ENCODE data around the gene MATCAP1. TPM values are rescaled to one million over a fixed set of nuclear protein-coding genes. Genes with fewer than 3 reads are reported as not detected.

Gene MATCAP1
- total RNA-seq, 1 experiment from 2014 or later = 51.2 TPM

DNA sequence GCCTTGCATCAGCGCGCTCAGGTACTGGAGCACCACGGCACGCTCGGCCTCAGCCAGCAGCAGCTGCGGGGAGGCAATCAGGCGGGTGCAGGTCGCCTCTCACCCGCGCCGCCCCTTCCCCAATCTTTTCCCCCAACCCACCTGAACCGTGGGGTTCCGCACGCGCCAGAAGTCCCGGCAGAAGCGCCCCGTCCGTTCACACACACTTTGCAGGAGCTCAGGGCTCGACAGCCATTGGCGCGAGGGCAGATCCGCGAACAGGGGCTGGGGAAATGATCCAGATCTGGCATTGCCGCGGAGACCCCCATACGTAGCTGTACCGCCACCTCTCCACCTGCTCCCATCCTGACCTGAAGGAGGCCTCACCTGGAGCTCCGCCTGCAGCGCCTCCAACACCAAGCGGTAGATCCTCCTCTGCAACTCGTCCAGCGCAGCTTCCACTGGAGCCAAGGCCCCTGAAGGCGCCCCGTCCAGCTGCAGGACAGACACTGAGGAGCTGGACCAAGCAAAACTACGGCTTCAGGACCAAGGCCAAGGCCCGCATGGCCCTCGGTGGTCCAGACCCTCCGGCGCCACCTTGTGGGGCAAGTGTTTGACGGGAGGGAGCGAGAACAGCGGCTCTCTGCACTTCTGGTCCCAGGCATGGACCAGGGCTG lies 1.4 kb upstream of the MATCAP1 start:
- TF ChIP-seq, protein P1, sequence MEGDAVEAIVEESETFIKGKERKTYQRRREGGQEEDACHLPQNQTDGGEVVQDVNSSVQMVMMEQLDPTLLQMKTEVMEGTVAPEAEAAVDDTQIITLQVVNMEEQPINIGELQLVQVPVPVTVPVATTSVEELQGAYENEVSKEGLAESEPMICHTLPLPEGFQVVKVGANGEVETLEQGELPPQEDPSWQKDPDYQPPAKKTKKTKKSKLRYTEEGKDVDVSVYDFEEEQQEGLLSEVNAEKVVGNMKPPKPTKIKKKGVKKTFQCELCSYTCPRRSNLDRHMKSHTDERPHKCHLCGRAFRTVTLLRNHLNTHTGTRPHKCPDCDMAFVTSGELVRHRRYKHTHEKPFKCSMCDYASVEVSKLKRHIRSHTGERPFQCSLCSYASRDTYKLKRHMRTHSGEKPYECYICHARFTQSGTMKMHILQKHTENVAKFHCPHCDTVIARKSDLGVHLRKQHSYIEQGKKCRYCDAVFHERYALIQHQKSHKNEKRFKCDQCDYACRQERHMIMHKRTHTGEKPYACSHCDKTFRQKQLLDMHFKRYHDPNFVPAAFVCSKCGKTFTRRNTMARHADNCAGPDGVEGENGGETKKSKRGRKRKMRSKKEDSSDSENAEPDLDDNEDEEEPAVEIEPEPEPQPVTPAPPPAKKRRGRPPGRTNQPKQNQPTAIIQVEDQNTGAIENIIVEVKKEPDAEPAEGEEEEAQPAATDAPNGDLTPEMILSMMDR (conservative IDR thresholded peaks at IDR 0.05) = peak; percentile 87
- Histone ChIP-seq H2AFZ (ENCODE audit: low read length) (no peak overlapping the region), H2BK120ac (ENCODE audit: low read depth, low read length, poor library complexity, severe bottlenecking) (no peak overlapping the region), H3K4me2 (ENCODE audit: insufficient read depth, insufficient read length, low read length) (peak overlapping the region; percentile 72), H3K23me2 (ENCODE audit: insufficient read length, low read depth, low read length, poor library complexity, severe bottlenecking) (peaks cover 12% of the 10 kb centered on the region), H3K27me3 (ENCODE audit: insufficient read depth, low read length) (peaks cover 4% of the 10 kb centered on the region; the same call in 1 of the 2 replicates), H3T11ph (ENCODE audit: low read length) (no peak overlapping the region), H3K14ac (ENCODE audit: insufficient read depth, low read length) (no peak overlapping the region), H3K4me1 (ENCODE audit: insufficient read depth, low read length) (peaks cover 6% of the 10 kb centered on the region; the same call in 1 of the 2 replicates), H4K5ac (ENCODE audit: insufficient read length, low read depth, low read length) (no peak overlapping the region), H4K8ac (replicated peaks; ENCODE audit: insufficient read length, low read depth, low read length) (no peak overlapping the region), H2BK12ac (ENCODE audit: insufficient read length, low read depth, low read length) (no peak overlapping the region), H3K23ac (ENCODE audit: insufficient read length, low read depth, low read length) (no peak overlapping the region), H3K27ac (ENCODE audit: insufficient read length, low read depth, low read length) (no peak overlapping the region), H4K91ac (ENCODE audit: insufficient read length, low read depth, low read length) (no peak overlapping the region), H2BK20ac (ENCODE audit: low read depth, low read length, poor library complexity, severe bottlenecking) (no peak overlapping the region), H4K20me1 (ENCODE audit: control insufficient read depth, insufficient read depth, insufficient read length) (no peaks in the 10 kb centered on the region), H2AK5ac (ENCODE audit: insufficient read length, low read length) (no peak overlapping the region), H2BK15ac (ENCODE audit: low read depth, low read length) (no peak overlapping the region), H3K9me3 (ENCODE audit: control insufficient read depth, low read depth, low read length) (no peaks in the 10 kb centered on the region), H2BK5ac (ENCODE audit: insufficient read length, low read length) (no peak overlapping the region), H3K79me2 (ENCODE audit: insufficient read depth, low read length) (no peaks in the 10 kb centered on the region), H3K4ac (ENCODE audit: low read depth, low read length) (no peak overlapping the region), H3K79me1 (ENCODE audit: insufficient read depth, low read depth, low read length, poor library complexity, severe bottlenecking) (no peaks in the 10 kb centered on the region), H3K56ac (ENCODE audit: insufficient read length, low read depth, low read length) (no peak overlapping the region), H3K9ac (ENCODE audit: extremely low read depth, insufficient read length, low read length) (no peak overlapping the region), H3K18ac (ENCODE audit: insufficient read length, low read depth, low read length) (no peak overlapping the region)
- WGBS (ENCODE audit: extremely low coverage, insufficient read length, low lambda C conversion rate) = no CpG with 5 or more reads among the region's 43 CpGs
- H3K27ac Mint-ChIP-seq = no peak overlapping the region
- DNase-seq = peak; percentile 96
- H3K9me3 Mint-ChIP-seq = no peaks in the 10 kb centered on the region; a peak in 1 of 5 replicates
- peak overlapping the region; percentile 63 to 81 for H3K4me3 Mint-ChIP-seq
- no peaks in the 10 kb centered on the region for H3K36me3 Mint-ChIP-seq (ENCODE audit: insufficient read depth in 1 of 3, low read depth in 3 of 3)
- H3K27me3 Mint-ChIP-seq (ENCODE audit: low read depth) = peaks cover 29% of the 10 kb centered on the region
- peaks cover 12 to 17% of the 10 kb centered on the region in 2 experiments for H3K4me1 Mint-ChIP-seq

All from H9 (cell line).